GM19351 (cell line): ENCODE measurements around the gene APBA2.
"Not testable (repeated sequence)": the region's sequence is repeated elsewhere in the genome, so short reads cannot be mapped to it uniquely, and the experiment has no call there.

ENCODE experiments used
- ATAC-seq: cut with Tn5 transposase; IDR thresholded peaks from one replicate; pipeline ENCODE4 v1.9.1; 2021; ENCODE audit warnings: mild to moderate bottlenecking, moderate library complexity; ENCODE audit not compliant: unreplicated experiment

APBA2 gene

DNA sequence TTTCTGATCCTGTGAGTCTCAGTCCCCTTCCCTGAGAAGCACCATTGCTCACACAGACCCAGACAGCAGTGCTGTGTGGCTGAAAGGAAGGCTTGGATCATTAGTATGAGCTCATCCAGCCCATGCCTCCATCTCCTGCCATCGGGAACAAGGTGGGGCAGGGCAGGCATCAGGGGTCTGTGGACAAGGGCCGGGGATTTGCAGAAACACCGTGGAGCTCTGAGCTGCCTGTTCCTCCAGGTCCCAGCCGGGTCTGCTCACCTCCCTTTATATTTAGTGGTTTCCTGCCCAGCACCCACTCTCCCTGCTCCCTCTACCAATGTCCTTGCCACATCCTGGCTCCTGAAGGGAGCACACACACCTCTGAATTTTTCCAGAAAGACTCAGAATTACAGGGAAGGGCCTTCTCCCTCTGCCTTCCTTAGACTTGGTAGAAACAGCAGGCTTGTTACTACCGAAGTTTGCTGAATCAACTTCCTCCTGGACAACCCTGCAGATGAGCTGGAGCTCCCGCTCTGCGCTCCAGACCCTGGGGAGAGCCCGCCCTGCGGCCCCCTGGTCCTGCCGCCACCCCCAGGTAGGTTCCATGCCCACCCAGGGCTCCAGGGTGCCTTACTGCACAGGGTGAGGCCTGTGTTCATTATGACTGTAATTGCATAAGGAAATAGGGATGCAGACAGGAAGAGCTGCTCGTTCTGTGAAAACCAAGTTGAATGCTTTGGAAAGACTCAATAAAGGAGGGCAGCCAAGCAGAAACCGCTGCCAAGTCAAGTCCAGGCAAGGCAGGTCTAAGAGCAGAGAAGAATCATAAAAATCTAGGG is 255.7 kb downstream of the APBA2 start:
- no peak for ATAC-seq

DNA sequence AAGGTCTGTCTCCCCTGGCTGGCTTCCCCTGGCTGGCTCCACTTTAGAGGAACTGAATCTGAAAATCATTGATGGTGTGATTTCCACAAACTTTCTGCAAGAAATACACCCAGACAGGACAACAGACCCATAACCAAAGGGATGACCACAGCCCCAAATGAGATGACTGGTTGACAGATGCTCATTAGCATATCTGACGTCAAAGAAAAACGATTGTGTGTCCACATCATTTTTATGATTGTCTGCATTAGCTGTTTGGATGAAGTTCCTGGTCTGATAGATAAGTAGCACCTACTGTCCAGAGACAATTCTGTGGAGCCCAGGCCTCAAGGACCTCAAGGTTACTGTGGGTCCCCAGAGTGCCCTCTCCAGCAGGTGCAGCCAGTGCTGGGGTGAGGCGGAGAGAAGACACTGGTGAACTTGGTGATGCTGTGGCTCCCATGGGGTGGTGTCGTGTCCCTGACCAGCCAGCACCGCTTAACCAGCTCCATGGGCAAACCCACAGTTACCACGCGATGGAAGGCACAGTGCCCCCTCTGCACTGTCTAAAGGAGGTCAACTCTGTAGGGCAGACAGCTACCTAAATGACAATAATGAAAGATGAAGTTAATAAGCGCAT is 256.5 kb downstream of the APBA2 start:
- no peak for ATAC-seq

DNA sequence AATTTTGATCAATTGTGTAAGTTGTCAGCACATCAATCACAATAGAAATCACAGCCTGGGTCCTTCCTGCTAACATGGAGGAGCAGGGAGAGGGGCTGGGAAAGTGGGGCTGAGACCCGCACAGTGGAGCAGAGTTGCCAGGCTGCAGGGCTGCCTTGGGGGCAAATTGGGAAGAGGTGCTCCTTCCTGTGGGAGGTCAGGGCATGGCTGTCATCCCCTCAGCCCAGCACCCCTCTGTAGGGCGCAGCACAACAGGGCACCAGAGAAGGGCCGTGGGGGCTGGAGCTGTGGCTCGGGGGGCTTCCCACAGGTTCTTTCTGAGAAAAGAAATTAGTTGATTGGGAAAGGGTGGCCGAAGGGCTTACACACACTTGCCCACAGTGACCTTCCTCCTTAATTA is 257.5 kb downstream of the APBA2 start:
- no peak for ATAC-seq

DNA sequence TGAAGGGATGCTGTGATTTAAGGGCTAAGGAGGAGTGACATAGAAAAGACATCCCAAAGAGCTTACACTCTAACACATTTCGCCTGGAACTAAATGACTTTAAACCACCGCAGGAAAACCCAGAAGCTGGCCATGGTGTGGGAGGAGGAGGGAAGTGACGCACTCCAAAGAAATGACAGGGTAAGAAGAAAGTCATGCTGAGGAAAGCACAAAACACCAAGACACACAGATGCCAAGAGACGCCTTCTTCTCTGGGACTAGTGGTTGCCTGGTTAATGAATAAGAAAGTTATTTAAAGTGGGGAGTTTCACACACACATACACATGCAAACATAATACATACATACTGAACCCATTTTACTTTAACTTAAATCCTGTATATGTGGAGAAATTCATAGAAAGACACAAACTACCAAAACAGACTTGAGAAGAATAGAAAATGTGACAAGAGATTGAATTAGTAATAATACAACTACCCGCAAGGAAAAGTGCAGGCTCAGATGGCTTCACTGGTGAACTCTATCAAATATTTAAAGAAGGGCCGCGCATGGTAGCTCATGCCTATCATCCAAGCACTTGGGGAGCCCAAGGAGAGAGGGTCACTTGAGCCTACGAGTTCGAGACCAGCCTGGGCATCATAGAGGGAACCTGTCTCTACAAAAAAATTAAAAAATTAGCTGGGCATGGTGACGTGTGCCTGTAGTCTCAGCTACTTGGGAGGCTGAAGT is 258.3 kb downstream of the APBA2 start:
- ATAC-seq: no peak

DNA sequence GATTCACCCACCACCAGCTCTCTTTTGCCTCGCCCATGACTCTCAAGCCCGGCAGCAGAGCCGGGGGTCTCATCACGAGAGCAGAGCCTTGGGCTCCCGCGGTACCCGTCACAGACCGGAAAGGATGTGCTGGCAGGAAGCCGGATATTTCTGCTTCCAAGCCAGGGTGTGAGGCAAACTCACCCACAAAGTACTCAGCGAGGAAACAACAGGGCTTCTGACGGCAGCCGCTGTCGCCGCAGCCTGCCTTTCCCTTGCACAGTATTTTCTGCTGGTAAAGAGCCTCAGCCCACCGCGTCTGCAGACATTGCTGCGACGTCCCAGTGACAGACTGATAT is 263.9 kb downstream of the APBA2 start:
- no peak for ATAC-seq

DNA sequence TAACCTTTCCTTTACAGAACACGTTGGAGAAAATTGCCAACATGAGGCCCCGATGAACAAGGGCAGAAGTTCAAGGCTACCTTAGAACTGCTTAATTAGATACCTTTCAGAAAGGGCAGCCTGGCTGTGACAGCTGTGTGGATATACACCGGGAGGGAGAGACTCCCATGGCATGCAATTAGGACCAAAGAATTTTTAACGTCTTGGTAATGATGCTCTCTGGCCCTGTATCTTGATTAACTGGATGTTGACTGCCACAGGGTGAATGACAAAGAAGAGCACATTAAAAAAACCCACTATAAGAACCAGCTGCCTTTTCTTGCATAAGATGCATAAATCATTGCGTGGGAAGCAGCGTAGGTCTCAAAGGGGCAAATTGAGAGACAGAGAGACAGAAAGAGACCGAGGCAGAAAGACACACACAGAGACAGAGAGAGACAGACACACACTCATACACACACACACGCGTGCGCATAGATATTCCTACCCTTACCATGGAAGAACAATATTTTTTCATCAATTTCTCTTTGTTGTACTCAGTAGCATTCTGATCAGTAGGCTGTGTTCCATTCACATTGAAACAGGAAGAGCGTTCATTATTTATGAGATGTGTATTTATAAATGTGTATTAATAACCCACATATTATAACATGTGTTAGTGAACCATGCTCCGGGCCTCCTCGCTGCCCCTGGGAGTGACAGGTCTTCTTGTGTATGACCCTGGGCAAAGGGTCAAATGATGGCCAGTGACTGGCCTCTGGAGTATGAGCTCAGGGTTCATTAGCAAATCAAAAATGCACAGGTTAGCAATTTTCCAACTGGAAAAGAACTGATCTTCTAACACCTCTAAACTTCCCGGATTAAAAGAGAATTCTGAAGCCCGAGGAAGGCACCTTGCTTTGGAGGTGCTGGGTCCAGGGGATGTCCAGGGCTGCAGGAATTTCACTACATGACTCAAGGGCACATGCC is 265.0 kb downstream of the APBA2 start:
- no peak for ATAC-seq

GRCh38 chr15:29151484-29151857 is 265.7 kb downstream of the APBA2 start:
- ATAC-seq: no peak

DNA sequence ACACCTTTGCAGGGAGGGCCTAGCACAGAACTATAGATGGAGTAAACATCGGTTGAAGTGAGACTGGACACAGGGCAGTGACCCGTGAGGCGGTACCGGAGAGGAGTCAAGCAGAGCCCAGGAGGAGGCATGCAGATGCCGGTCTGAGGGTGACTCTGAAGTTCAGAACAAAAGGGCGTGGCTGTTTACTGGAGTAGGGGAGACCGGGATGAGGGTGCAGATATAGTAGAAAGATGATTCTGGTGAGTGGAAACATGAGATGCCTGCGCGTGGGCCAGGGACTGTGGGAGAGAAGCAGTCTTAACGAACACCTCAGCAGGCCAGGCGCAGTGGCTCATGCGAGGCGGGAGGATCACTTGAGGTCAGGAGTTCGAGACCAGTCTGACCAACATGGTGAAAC is 270.7 kb downstream of the APBA2 start:
- ATAC-seq: no peak

- ATAC-seq: no peak
Observed at GRCh38 chr15:29159771-29160455, 274.1 kb downstream of the APBA2 start.

DNA sequence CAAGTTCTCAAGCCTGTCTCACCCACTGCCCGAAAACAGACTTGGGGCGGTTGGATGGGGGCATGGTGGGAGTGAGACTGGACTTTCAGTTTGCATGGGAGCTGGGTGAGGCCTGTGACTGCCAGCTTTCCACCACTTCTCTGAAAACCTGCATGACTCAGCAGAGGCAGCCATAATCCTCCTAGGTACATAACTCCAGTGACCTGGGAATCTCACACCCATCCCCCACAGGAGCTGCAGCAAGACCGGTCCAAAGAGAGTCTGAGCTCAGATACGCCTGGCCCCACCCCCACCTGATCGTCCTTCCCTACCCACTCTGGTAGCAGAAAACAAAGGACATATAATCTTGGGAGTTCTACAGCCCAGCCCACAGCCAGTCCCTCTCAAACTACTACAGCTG is 276.6 kb downstream of the APBA2 start:
- ATAC-seq: no peak

GRCh38 chr15:29167122-29167521 is 281.3 kb downstream of the APBA2 start:
- ATAC-seq: not testable (repeated sequence)
